Caco-2 (cell line): ENCODE measurements around the gene ZBED5. TPM values are rescaled to one million over a fixed set of nuclear protein-coding genes. Genes with fewer than 3 reads are reported as not detected.
"Not testable (repeated sequence)": the region's sequence is repeated elsewhere in the genome, so short reads cannot be mapped to it uniquely, and the experiment has no call there.

Experiments
- BruUV-seq: library from RNA; stranded (reverse); fragments of 400-500 nt; replicated peaks from 2 replicates; lab custom pipeline; 2021; lab: Mats Ljungman, UMichigan
- CTCF ChIA-PET: fragments of 300-600 bp; sonication (Branson Sonifier 250); formaldehyde crosslinking; loops from one replicate; lab custom pipeline; 2022; ENCODE audit warnings: antibody characterized with exemption; lab: Charles Lee
- POLR2A ChIA-PET: fragments of 300-600 bp; sonication (Branson Sonifier 250); formaldehyde crosslinking; loops from one replicate; lab custom pipeline; 2022; ENCODE audit warnings: antibody characterized with exemption; lab: Charles Lee
- DNase-seq, 2 experiments: peaks; one replicate each; pipeline versions ENCODE4 v3.0.0 to v3.0.0-alpha.2; 2020 to 2022
- H3K27me3 ChIP-seq: replicated peaks from 2 replicates; pipeline ENCODE4 v1.6.0; 2011; ENCODE audit warnings: low read length; ENCODE audit not compliant: control insufficient read depth, insufficient read depth
- H3K36me3 ChIP-seq: 2 replicates; pipeline ENCODE4 v1.5.1; 2011; ENCODE audit warnings: low read length; ENCODE audit not compliant: control insufficient read depth, insufficient read depth
- H3K4me1 ChIP-seq: fragments of 250-450 bp; sonication (Bioruptor Pico); 2 replicates; pipeline ENCODE4 v1.5.1; 2020; ENCODE audit warnings: mild to moderate bottlenecking
- H3K4me3 ChIP-seq: 2 replicates; pipeline ENCODE4 v1.5.1; 2011; ENCODE audit warnings: low read depth, mild to moderate bottlenecking, control low read depth, low read length
- H3K9me3 ChIP-seq: fragments of 250-450 bp; sonication (Bioruptor Pico); 2 replicates; pipeline ENCODE4 v1.5.1; 2020; ENCODE audit warnings: mild to moderate bottlenecking, moderate library complexity
- H3K27ac Mint-ChIP-seq: one replicate; pipeline ENCODE4 v1.8.0; 2022; ENCODE audit warnings: mixed read lengths; ENCODE audit not compliant: unreplicated experiment
- H3K27me3 Mint-ChIP-seq: one replicate; pipeline ENCODE4 v1.8.0; 2022; ENCODE audit warnings: mixed read lengths; ENCODE audit not compliant: insufficient read depth, unreplicated experiment
- H3K36me3 Mint-ChIP-seq: one replicate; pipeline ENCODE4 v1.8.0; 2022; ENCODE audit warnings: mild to moderate bottlenecking, mixed read lengths; ENCODE audit not compliant: insufficient read depth, unreplicated experiment
- H3K4me1 Mint-ChIP-seq: one replicate; pipeline ENCODE4 v1.8.0; 2022; ENCODE audit warnings: low read depth, mixed read lengths; ENCODE audit not compliant: unreplicated experiment
- H3K4me3 Mint-ChIP-seq: one replicate; pipeline ENCODE4 v1.8.0; 2022; ENCODE audit warnings: mild to moderate bottlenecking, moderate library complexity, mixed read lengths; ENCODE audit not compliant: unreplicated experiment
- H3K9me3 Mint-ChIP-seq: one replicate; pipeline ENCODE4 v1.8.0; 2022; ENCODE audit warnings: mixed read lengths; ENCODE audit not compliant: unreplicated experiment
- intact Hi-C: fragments of 100-400 bp; cut with micrococcal nuclease; formaldehyde crosslinking; loops from one replicate; pipeline ENCODE4 v1.10.0; 2022; ENCODE audit not compliant: unreplicated experiment
- total RNA-seq: library from RNA; stranded (reverse); gene quantifications from 2 replicates; pipeline ENCODE4 v1.2.3, GENCODE V29; 2022
- TF ChIP-seq, protein P1 (sequence below), 2 experiments: fragments of 200-600 bp in 1 of 2; IDR thresholded peaks; 1 replicate in 1 of 2; 2 replicates in 1 of 2; pipeline versions ENCODE4 v1.5.1 to v1.8.0; 2011 to 2022; ENCODE audit warnings: antibody characterized with exemption in 1 of 2, control low read depth in 1 of 2, inconsistent platforms in 1 of 2, low read depth in 1 of 2, low read length in 1 of 2, mild to moderate bottlenecking in 1 of 2, moderate library complexity in 1 of 2; ENCODE audit not compliant: insufficient read depth in 1 of 2, severe bottlenecking in 1 of 2, unreplicated experiment in 1 of 2

The ZBED5 gene
- total RNA-seq, 1 experiment from 2014 or later = 53.2 TPM

DNA sequence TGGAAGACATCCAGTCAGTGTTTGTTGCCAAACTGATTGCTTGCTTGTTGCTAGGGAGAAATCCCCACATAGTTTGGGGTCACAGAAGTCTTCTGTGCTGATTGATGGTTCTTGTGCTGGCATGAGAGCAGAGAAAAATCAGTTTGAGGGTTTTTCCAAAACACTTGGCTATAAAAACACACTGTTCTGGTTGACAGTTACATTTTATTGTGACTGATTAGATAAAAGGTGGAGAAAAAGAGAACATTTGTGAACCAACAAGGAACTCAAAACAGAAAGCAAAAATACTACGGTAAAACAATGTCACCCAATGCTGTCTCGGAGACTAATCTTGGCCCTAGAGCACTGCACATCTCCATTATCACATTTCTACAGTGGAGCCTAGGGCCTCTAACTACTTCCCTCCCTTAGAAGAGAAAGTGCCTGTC is 34.7 kb downstream of the ZBED5 start:
- H3K4me3 ChIP-seq = no peak overlapping the region
- H3K4me3 Mint-ChIP-seq = no peak overlapping the region
- no peaks in the 10 kb centered on the region for H3K4me1 ChIP-seq
- intact Hi-C loops = no loop called here
- no peaks in the 10 kb centered on the region for H3K9me3 ChIP-seq
- no peaks in the 10 kb centered on the region for H3K36me3 ChIP-seq
- no peaks in the 10 kb centered on the region for H3K27me3 ChIP-seq
- POLR2A ChIA-PET = no interaction called here
- TF ChIP-seq, protein P1, sequence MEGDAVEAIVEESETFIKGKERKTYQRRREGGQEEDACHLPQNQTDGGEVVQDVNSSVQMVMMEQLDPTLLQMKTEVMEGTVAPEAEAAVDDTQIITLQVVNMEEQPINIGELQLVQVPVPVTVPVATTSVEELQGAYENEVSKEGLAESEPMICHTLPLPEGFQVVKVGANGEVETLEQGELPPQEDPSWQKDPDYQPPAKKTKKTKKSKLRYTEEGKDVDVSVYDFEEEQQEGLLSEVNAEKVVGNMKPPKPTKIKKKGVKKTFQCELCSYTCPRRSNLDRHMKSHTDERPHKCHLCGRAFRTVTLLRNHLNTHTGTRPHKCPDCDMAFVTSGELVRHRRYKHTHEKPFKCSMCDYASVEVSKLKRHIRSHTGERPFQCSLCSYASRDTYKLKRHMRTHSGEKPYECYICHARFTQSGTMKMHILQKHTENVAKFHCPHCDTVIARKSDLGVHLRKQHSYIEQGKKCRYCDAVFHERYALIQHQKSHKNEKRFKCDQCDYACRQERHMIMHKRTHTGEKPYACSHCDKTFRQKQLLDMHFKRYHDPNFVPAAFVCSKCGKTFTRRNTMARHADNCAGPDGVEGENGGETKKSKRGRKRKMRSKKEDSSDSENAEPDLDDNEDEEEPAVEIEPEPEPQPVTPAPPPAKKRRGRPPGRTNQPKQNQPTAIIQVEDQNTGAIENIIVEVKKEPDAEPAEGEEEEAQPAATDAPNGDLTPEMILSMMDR (IDR thresholded peaks at IDR 0.05; ENCODE audit: insufficient read depth in 1 of 2, low read depth in 1 of 2, low read length in 1 of 2, severe bottlenecking in 1 of 2, unreplicated experiment in 1 of 2) = no peak
- H3K9me3 Mint-ChIP-seq = no peaks in the 10 kb centered on the region
- H3K27ac Mint-ChIP-seq = no peak overlapping the region
- no peak for DNase-seq
- BruUV-seq = no TSS peak
- H3K27me3 Mint-ChIP-seq = no peaks in the 10 kb centered on the region
- H3K36me3 Mint-ChIP-seq = no peaks in the 10 kb centered on the region
- H3K4me1 Mint-ChIP-seq = peaks cover 12% of the 10 kb centered on the region
- CTCF ChIA-PET = no interaction called here

DNA sequence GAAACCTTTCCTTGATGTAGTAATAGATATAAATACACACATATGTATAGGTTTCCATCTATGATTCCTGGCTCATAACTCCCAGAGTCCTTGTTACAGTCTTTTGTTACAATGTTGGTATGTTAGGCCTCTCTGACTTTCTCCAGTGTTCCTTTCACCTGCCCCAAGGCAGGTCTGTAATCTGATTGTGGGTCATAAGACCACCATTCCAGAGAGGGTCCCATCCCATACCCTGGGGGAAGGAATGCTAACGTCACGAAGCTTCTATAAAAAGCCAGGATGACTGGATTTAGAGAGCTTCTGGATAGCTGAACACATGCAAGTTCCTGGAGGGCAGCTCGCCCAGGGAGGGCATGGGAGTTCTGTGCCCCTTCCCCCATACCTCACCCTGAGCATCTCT is 35.4 kb downstream of the ZBED5 start:
- H3K27ac Mint-ChIP-seq, H3K4me1 ChIP-seq, CTCF ChIA-PET, H3K27me3 Mint-ChIP-seq, H3K36me3 ChIP-seq, H3K9me3 ChIP-seq, DNase-seq, BruUV-seq, H3K36me3 Mint-ChIP-seq, H3K9me3 Mint-ChIP-seq, H3K4me3 Mint-ChIP-seq, H3K4me3 ChIP-seq, intact Hi-C loops, H3K27me3 ChIP-seq, POLR2A ChIA-PET: not testable (repeated sequence)
- peaks cover 12% of the 10 kb centered on the region for H3K4me1 Mint-ChIP-seq

DNA sequence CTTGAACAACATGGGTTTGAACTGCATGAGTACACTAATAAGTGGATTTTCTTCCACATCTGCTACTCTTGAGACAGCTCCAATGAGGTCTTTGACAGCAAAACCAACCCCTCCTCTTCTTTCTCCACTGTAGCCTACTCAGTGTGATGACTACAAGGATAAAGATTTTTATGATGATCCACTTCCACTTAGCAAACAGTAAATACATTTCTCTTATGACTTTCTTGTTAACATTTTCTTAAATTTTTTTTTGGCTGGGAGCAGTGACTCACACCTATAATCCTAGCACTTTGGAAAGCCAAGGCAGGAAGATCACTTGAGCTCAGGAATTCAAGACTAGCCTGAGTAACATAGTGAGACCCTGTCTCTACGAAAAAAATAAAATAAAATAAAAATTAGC is 39.3 kb downstream of the ZBED5 start:
- no TSS peak for BruUV-seq
- ChIA-PET POLR2A (interaction anchor here (1.2 kb wide), 1 partner anchor 10 kb away, joined by 9 read pairs; the partner anchor contains the start of gene EIF4G2), CTCF (no interaction called here)
- DNase-seq = no peak
- no peak overlapping the region for H3K27ac Mint-ChIP-seq
- H3K4me3 ChIP-seq = no peak overlapping the region
- TF ChIP-seq, protein P1 (IDR thresholded peaks at IDR 0.05; ENCODE audit: insufficient read depth in 1 of 2, low read depth in 1 of 2, low read length in 1 of 2, severe bottlenecking in 1 of 2, unreplicated experiment in 1 of 2) = no peak
- intact Hi-C loops = no loop called here
- H3K4me1 Mint-ChIP-seq = peaks cover 6% of the 10 kb centered on the region
- H3K27me3 ChIP-seq = no peaks in the 10 kb centered on the region
- no peaks in the 10 kb centered on the region for H3K36me3 Mint-ChIP-seq
- H3K9me3 ChIP-seq = no peaks in the 10 kb centered on the region
- no peak overlapping the region for H3K4me3 Mint-ChIP-seq
- no peaks in the 10 kb centered on the region for H3K27me3 Mint-ChIP-seq
- H3K4me1 ChIP-seq = no peaks in the 10 kb centered on the region
- no peaks in the 10 kb centered on the region for H3K9me3 Mint-ChIP-seq
- no peaks in the 10 kb centered on the region for H3K36me3 ChIP-seq

DNA sequence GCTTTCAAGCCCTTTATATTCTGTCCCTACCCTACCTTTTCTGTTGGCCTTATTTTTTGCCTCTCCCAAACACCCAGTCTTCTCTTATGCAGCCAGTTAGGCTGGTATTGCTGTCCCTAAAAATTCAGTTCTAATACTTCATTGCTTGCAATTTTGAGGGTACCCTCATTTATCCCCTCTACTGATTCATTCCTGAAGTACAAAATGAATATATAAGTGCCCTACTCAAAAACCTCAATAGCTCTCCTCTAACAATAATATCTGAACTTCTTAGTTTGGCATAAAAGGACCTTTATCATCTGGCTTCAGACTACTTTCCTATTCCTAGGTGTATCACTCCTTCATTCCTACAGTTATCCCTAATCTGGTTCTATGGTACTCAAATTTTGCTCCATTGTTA is 43.9 kb downstream of the ZBED5 start:
- peaks cover 11% of the 10 kb centered on the region for H3K4me1 Mint-ChIP-seq

More for the DNA sequence above, 43.9 kb downstream of the ZBED5 start:
- Histone ChIP-seq H3K27me3 (no peaks in the 10 kb centered on the region), H3K4me3 (no peak overlapping the region), H3K36me3 (no peaks in the 10 kb centered on the region; the same call in 1 of the 2 replicates), H3K9me3 (no peaks in the 10 kb centered on the region), H3K4me1 (no peaks in the 10 kb centered on the region)
- no peaks in the 10 kb centered on the region for H3K9me3 Mint-ChIP-seq
- ChIA-PET POLR2A (no interaction called here), CTCF (no interaction called here)
- no peak overlapping the region for H3K4me3 Mint-ChIP-seq
- no peak for DNase-seq
- H3K27ac Mint-ChIP-seq = no peak overlapping the region
- TF ChIP-seq, protein P1 (IDR thresholded peaks at IDR 0.05; ENCODE audit: insufficient read depth in 1 of 2, low read depth in 1 of 2, low read length in 1 of 2, severe bottlenecking in 1 of 2, unreplicated experiment in 1 of 2) = no peak
- BruUV-seq = no TSS peak
- H3K27me3 Mint-ChIP-seq = no peaks in the 10 kb centered on the region
- intact Hi-C loops = no loop called here
- H3K36me3 Mint-ChIP-seq = peaks cover 7% of the 10 kb centered on the region
